ENCODE measurements around the gene IPP.
A peak's percentile ranks its signal among the peaks of the same experiment; 100 is the strongest.
"Not testable (repeated sequence)": the region's sequence is repeated elsewhere in the genome, so short reads cannot be mapped to it uniquely, and the experiment has no call there.

IPP gene

DNA sequence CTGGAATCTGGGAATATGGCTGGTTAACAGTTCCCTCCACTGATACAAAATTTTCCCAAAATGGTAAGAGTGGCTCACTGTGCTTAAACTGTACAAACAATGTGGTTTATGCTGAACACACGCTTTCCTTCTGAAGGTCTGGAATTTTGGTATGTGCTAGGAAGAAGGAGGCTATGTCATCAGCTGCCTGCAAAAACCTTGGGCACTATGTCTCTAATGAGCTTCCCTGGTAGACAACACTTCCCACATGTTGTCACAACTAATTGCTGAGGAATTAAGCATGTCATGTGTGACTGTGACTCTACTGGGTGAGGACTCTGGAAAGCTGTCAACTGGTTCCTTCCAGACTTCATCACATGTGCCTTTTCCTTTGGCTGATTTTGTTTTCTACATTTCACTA, 29.2 kb downstream of the IPP start:
- DNase-seq: no peak
- TF ChIP-seq POLR2A (IDR thresholded peaks at IDR 0.05; ENCODE audit: low read length) (no peak), GATA1 (IDR thresholded peaks at IDR 0.05; ENCODE audit: low read depth, low read length) (no peak)

DNA sequence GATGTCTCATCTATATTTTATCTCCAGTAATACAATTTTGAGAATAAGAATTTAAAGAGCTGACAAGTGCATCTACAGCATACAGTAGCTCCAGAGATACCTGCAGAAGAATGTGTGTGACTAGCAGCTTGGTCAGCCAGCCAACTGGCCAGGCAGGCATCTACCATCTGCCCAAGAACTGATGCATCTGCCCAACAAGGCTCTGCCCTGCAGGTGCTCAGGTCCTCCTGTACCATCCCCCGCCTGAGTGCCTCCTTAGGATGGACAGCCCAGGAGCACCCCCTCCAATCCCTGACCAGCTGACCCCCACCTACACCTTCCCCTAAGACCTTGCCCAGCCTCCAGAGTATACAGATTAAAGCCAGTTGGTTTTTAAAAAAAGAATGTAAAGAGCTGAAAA, 32.2 kb downstream of the IPP start:
- DNase-seq: no peak
- TF ChIP-seq POLR2A (IDR thresholded peaks at IDR 0.05; ENCODE audit: low read length) (no peak), GATA1 (IDR thresholded peaks at IDR 0.05; ENCODE audit: low read depth, low read length) (no peak)

GRCh38 chr1:45717386-45717785, 33.1 kb downstream of the IPP start:
- not testable (repeated sequence) for DNase-seq

- TF ChIP-seq POLR2A (IDR thresholded peaks at IDR 0.05; ENCODE audit: low read length) (no peak), GATA1 (IDR thresholded peaks at IDR 0.05; ENCODE audit: low read depth, low read length) (no peak)
- no peak for DNase-seq
Measured at GRCh38 chr1:45716700-45717099, 33.8 kb downstream of the IPP start.

DNA sequence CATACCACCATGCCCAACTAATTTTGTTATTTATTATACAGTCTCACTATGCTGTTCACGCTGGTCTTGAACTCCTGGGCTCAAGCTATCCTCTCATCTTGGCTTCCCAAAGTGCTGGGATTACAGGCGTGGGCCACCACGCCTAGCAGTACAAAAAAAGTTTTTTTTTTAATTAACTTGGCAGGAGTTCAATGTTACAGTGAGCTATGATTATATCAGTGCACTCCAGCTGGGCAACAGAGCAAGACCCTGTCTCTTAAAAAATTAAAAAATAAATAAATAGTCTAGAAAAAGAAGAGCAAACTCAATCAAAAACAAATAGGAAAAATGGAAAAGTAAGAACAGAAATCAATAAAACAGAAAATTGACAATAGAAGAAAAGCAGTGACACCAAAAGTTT, 36.7 kb downstream of the IPP start:
- no peak for TF ChIP-seq GATA1 (IDR thresholded peaks at IDR 0.05; ENCODE audit: low read depth, low read length)
- no peak for TF ChIP-seq POLR2A (IDR thresholded peaks at IDR 0.05; ENCODE audit: low read length)

GRCh38 chr1:45704637-45705036, 45.8 kb downstream of the IPP start:
- DNase-seq: no peak
- TF ChIP-seq GATA1 (IDR thresholded peaks at IDR 0.05; ENCODE audit: low read depth, low read length) (no peak), POLR2A (IDR thresholded peaks at IDR 0.05; ENCODE audit: low read length) (no peak)

More for the DNA sequence above, 36.7 kb downstream of the IPP start:
- no peak for DNase-seq

- DNase-seq: no peak
- TF ChIP-seq POLR2A (IDR thresholded peaks at IDR 0.05; ENCODE audit: low read length) (peak; percentile 35), GATA1 (IDR thresholded peaks at IDR 0.05; ENCODE audit: low read depth, low read length) (no peak)
Measured at GRCh38 chr1:45694823-45695222, 55.6 kb downstream of the IPP start.

GRCh38 chr1:45693811-45694210, 56.6 kb downstream of the IPP start:
- not testable (repeated sequence) for DNase-seq

GRCh38 chr1:45687754-45688740, 62.4 kb downstream of the IPP start, which contains the start of gene TMEM69:
TMEM69 (plus strand) TSS chr1:45688181; CDS start chr1:45691069, 2,888 bp downstream.
- TF ChIP-seq GATA1 (IDR thresholded peaks at IDR 0.05; ENCODE audit: low read depth, low read length) (no peak), POLR2A (IDR thresholded peaks at IDR 0.05; ENCODE audit: low read length) (peak; percentile 27)
- DNase-seq: peak; percentile 94 to 95

GRCh38 chr1:45687014-45687753, 63.3 kb downstream of the IPP start:
- TF ChIP-seq POLR2A (IDR thresholded peaks at IDR 0.05; ENCODE audit: low read length) (peak; percentile 95), GATA1 (IDR thresholded peaks at IDR 0.05; ENCODE audit: low read depth, low read length) (no peak)
- peak; percentile 99 for DNase-seq

DNA sequence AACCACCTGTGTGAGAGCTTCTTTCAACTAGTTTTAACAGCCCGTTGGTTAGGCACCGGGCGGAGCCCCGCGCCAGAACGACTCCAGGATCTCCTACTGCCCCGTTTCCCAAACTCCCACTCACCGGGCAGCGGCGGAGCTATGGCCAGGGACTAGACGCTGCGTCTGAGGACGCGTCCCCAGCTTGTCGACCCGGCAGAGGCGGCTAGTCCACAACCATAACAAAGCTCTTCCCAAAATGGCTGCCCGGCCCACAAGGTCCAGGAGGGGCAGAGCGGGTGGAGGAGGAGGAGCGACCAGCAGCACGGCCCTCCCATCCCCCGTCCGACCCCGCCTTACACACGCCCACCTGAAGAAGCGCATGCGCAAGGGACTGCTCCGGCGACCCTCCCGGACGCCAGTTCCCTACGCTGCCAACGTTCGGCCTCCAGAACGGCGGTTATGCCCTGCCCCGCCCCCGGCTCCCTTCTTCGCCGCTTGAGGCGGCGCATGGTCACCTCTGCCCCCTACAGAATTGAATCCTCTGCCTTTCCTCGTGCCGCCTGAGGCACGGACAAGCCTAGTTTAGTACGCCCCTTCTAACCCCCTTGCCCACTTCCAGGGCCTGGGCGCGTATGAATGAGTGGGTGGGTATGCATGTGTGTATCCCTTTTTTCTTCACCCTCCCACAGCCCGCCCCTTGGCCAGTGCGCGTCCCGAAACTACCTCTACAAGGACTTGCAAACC, 64.0 kb downstream of the IPP start, which contains the start of gene GPBP1L1:
GPBP1L1 (minus strand) TSS at position 246 of the 726 bp plus-strand sequence. CDS start 27,446 bp downstream, outside the sequence.
- TF ChIP-seq POLR2A (IDR thresholded peaks at IDR 0.05; ENCODE audit: low read length) (peak; percentile 82), GATA1 (IDR thresholded peaks at IDR 0.05; ENCODE audit: low read depth, low read length) (no peak)
- DNase-seq: peak; percentile 98 to 99

DNA sequence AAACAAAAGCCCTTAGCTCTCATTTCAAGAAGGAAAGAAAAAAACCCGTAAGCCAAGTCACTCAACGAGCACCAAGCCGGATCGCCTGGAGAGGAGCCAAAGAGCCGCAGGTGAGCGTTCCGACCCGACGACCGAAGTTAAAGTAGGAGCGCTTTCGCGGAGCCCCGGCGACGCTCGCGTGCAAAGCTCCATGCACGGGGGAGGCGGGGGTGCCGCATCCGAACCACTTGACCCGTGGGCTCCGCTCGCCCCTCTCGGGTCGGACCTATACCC, 64.5 kb downstream of the IPP start:
- DNase-seq: peak; percentile 74 to 85
- no peak for TF ChIP-seq POLR2A (IDR thresholded peaks at IDR 0.05; ENCODE audit: low read length)
- TF ChIP-seq GATA1 (IDR thresholded peaks at IDR 0.05; ENCODE audit: low read depth, low read length): no peak

DNA sequence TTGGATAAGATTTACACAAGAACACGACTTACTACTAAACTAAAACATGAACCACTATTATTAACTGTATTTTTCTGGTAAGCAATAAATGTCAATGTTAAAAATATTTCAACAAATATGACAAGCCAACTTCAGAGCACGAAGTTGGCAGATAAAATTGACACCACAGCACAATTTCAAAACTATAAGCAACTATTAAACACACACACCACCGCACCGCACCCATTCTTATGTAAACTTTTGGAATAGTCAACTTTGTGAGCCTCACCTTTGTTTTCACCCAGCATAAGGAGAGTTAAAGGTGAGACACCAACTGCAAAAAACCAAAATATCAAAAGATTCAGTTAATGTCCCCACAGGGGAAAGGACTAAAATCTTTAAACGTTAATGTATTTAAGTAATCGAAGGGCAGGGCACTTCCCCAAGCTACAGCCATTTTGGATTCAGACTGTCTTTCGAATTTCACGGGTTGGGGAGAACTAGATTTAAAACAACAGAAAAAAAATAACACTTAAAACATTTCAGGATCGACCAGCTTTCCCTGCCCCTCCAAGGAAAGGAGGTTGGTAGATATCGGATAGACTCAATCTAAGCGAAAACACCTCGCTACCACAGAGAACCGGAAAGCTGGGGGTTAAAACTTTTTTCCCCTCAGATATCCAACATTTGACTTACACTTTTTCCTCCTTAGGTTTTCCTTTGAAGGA, 65.0 kb downstream of the IPP start:
- TF ChIP-seq GATA1 (IDR thresholded peaks at IDR 0.05; ENCODE audit: low read depth, low read length) (no peak), POLR2A (IDR thresholded peaks at IDR 0.05; ENCODE audit: low read length) (no peak)
- DNase-seq: peak; percentile 69 to 82

All from erythroblast (primary cell).